Nephron (organoid): ENCODE data around the gene RNASE13.

ENCODE experiments used
- H3K27ac Mint-ChIP-seq, 3 experiments: 2 replicates each; pipeline ENCODE4 v1.8.0; 2020; ENCODE audit warnings: mixed read lengths in 3 of 3, mild to moderate bottlenecking in 2 of 3, moderate library complexity in 1 of 3
- H3K27me3 Mint-ChIP-seq: 2 replicates; pipeline ENCODE4 v1.8.0; 2021; ENCODE audit warnings: low read depth, mild to moderate bottlenecking, moderate library complexity, mixed read lengths
- H3K36me3 Mint-ChIP-seq: 2 replicates; pipeline ENCODE4 v1.8.0; 2020; ENCODE audit warnings: low read depth, mixed read lengths
- H3K4me1 Mint-ChIP-seq: 2 replicates; pipeline ENCODE4 v1.8.0; 2020; ENCODE audit warnings: mixed read lengths
- H3K4me3 Mint-ChIP-seq, 3 experiments: 2 replicates each; pipeline ENCODE4 v1.8.0; 2020; ENCODE audit warnings: mild to moderate bottlenecking in 3 of 3, mixed read lengths in 3 of 3, moderate library complexity in 2 of 3
- H3K9me3 Mint-ChIP-seq: 2 replicates; pipeline ENCODE4 v1.8.0; 2020; ENCODE audit warnings: mixed read lengths
- TF ChIP-seq, protein P1 (sequence below), 3 experiments: fragments of 200-600 bp; sonication (generic); IDR thresholded peaks; one replicate each; pipeline ENCODE4 v1.5.0; 2021; ENCODE audit warnings: antibody characterized with exemption in 3 of 3; ENCODE audit not compliant: unreplicated experiment in 3 of 3

The RNASE13 gene

GRCh38 chr14:21049271-21049673 is 14.7 kb upstream of the RNASE13 start:
- Mint-ChIP-seq H3K27me3 (no peaks in the 10 kb centered on the region), H3K36me3 (no peaks in the 10 kb centered on the region), H3K27ac (no peak overlapping the region), H3K9me3 (no peaks in the 10 kb centered on the region), H3K4me1 (peaks cover 19% of the 10 kb centered on the region), H3K4me3 (no peak overlapping the region)
- TF ChIP-seq, protein P1, sequence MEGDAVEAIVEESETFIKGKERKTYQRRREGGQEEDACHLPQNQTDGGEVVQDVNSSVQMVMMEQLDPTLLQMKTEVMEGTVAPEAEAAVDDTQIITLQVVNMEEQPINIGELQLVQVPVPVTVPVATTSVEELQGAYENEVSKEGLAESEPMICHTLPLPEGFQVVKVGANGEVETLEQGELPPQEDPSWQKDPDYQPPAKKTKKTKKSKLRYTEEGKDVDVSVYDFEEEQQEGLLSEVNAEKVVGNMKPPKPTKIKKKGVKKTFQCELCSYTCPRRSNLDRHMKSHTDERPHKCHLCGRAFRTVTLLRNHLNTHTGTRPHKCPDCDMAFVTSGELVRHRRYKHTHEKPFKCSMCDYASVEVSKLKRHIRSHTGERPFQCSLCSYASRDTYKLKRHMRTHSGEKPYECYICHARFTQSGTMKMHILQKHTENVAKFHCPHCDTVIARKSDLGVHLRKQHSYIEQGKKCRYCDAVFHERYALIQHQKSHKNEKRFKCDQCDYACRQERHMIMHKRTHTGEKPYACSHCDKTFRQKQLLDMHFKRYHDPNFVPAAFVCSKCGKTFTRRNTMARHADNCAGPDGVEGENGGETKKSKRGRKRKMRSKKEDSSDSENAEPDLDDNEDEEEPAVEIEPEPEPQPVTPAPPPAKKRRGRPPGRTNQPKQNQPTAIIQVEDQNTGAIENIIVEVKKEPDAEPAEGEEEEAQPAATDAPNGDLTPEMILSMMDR (IDR thresholded peaks at IDR 0.05; ENCODE audit: unreplicated experiment in 3 of 3) = no peak

- H3K9me3 Mint-ChIP-seq = no peaks in the 10 kb centered on the region
- H3K4me1 Mint-ChIP-seq = peaks cover 16% of the 10 kb centered on the region
- H3K27me3 Mint-ChIP-seq = no peaks in the 10 kb centered on the region
- no peaks in the 10 kb centered on the region for H3K36me3 Mint-ChIP-seq
- no peak overlapping the region for H3K4me3 Mint-ChIP-seq
- H3K27ac Mint-ChIP-seq = peak overlapping the region in 1 of 3 experiments; percentile 54
- TF ChIP-seq, protein P1 (IDR thresholded peaks at IDR 0.05; ENCODE audit: unreplicated experiment in 3 of 3) = no peak
Observed at GRCh38 chr14:21048638-21049037, 14.0 kb upstream of the RNASE13 start.

- TF ChIP-seq, protein P1 (IDR thresholded peaks at IDR 0.05; ENCODE audit: unreplicated experiment in 3 of 3) = no peak
- H3K36me3 Mint-ChIP-seq = no peaks in the 10 kb centered on the region
- H3K27ac Mint-ChIP-seq = peak overlapping the region in 1 of 3 experiments; percentile 23
- no peak overlapping the region for H3K4me3 Mint-ChIP-seq
- peaks cover 29% of the 10 kb centered on the region for H3K4me1 Mint-ChIP-seq
- no peaks in the 10 kb centered on the region for H3K9me3 Mint-ChIP-seq
- no peaks in the 10 kb centered on the region for H3K27me3 Mint-ChIP-seq
Observed at GRCh38 chr14:21047378-21047781, 12.8 kb upstream of the RNASE13 start.

DNA sequence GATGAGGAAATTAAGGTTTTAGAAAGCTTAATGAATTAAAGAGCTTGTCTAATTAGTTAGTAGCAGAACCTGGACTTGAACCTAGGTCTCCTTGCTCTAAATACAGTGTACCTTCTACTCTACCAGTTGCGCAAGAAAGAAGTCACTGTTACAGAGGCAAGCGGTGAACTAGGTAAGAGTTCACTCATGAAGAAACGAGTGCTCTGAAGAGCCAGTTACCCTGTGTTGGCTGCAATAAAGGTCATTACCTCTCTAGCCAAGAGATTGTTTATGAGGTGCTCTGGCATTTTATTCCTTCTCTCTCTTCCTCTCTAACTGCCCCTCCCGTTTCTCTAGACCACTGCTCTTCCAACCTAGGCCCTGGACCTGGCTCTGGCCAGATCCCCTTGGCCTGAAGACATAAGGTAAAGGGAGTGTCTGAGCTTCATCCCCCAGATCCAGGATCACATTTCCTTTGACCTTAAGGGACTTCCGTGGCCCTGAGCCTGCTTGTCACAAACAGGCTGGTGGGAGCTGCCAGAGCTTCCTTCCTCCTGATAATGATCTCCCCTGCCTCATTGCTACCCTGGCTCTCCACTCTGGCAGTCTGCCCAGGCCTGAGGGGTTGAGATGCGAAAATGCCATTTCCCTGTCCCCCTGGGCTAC is 9.5 kb upstream of the RNASE13 start:
- H3K4me1 Mint-ChIP-seq = peaks cover 46% of the 10 kb centered on the region
- H3K27me3 Mint-ChIP-seq = no peaks in the 10 kb centered on the region
- no peak overlapping the region for H3K4me3 Mint-ChIP-seq
- no peaks in the 10 kb centered on the region for H3K36me3 Mint-ChIP-seq
- TF ChIP-seq, protein P1 (IDR thresholded peaks at IDR 0.05; ENCODE audit: unreplicated experiment in 3 of 3) = no peak
- H3K27ac Mint-ChIP-seq = no peak overlapping the region
- H3K9me3 Mint-ChIP-seq = no peaks in the 10 kb centered on the region

DNA sequence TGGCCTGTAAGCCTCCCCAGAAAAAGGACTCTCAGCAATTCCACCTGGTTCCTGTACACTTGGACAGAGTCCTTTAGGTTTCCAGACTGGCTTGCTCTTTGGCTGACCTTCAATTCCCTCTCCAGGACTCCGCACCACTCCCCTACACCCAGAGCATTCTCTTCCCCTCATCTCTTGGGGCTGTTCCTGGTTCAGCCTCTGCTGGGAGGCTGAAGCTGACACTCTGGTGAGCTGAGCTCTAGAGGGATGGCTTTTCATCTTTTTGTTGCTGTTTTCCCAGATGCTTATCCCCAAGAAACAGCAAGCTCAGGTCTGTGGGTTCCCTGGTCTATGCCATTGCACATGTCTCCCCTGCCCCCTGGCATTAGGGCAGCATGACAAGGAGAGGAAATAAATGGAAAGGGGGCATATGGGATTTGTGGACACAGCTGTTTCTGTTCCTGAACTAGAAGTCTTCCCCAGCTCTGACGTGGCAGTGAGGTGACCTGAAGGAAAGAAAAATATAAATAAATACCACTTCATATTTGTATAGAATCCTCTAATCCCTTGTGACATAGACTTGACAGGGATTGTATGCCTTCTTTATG is 8.9 kb upstream of the RNASE13 start:
- Mint-ChIP-seq H3K4me3 (no peak overlapping the region), H3K36me3 (no peaks in the 10 kb centered on the region), H3K9me3 (no peaks in the 10 kb centered on the region), H3K27me3 (no peaks in the 10 kb centered on the region), H3K4me1 (peaks cover 49% of the 10 kb centered on the region), H3K27ac (peak overlapping the region; percentile 34 to 58 (median 46))
- TF ChIP-seq, protein P1 (IDR thresholded peaks at IDR 0.05; ENCODE audit: unreplicated experiment in 3 of 3) = no peak

- no peak overlapping the region for H3K4me3 Mint-ChIP-seq
- peaks cover 52% of the 10 kb centered on the region for H3K4me1 Mint-ChIP-seq
- TF ChIP-seq, protein P1 (IDR thresholded peaks at IDR 0.05; ENCODE audit: unreplicated experiment in 3 of 3) = no peak
- H3K27me3 Mint-ChIP-seq = no peaks in the 10 kb centered on the region
- no peaks in the 10 kb centered on the region for H3K9me3 Mint-ChIP-seq
- no peaks in the 10 kb centered on the region for H3K36me3 Mint-ChIP-seq
- H3K27ac Mint-ChIP-seq = peak overlapping the region in 2 of 3 experiments; percentile 34 to 58
Observed at GRCh38 chr14:21042918-21043317, 8.3 kb upstream of the RNASE13 start.
